ENCODE data around the gene C6orf132.

- TF ChIP-seq POLR2A (IDR thresholded peaks at IDR 0.05) (no peak), CTCF (IDR thresholded peaks at IDR 0.05) (no peak)
These were observed 4.2 kb downstream of the C6orf132 start for GRCh38 chr6:42138190-42138589.

All from body of pancreas (tissue), 4 donors.